ENCODE data around the gene NGEF. TPM values are rescaled to one million over a fixed set of nuclear protein-coding genes. Genes with fewer than 3 reads are reported as not detected.

Gene NGEF
- total and polyA plus RNA-seq, 2 donors, result 4.1 to 4.2 TPM

DNA sequence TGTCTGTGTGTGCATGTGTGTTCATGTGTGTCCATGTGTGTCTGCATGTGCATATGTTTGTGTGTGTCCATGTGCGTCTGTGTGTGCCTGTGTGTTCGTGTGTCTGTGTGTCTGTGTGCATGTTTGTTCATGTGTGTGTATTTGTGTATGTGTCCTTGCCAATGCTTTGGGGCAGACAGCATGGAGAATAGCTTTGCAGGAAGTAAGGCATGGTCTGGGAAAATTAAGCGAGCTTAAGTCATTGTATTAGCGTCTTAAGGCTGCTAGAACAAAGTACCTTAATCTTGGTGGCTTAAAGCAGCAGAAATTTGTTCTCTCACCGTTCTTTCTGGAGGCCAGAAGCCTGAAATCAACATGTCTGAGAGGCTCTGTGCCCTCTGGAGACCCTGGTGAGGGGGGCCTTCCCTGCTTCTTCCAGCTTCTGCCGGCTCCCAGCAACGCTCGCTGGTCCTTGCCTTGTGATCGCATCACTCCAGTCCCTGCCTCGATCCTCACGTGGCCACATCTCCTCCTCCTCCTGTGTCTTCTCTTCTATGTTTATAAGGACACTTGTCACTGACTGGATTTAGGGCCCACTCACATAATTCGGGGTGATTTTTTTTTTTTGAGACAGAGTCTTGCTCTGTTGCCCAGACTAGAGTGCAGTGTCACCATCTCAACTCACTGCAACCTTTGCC is 23.2 kb upstream of the NGEF start:
- H3K36me3 ChIP-seq (ENCODE audit: insufficient read depth), result no peaks in the 10 kb centered on the region
- 84% methylated on average over 12 of the region's 12 CpGs for WGBS
- DNase-seq (ENCODE audit: extremely low spot score), result no peak
- H3K4me1 ChIP-seq (ENCODE audit: insufficient read depth), result no peaks in the 10 kb centered on the region
- H3K4me3 ChIP-seq (ENCODE audit: low read depth, low read length), result no peak overlapping the region
- H3K27ac ChIP-seq (ENCODE audit: low read depth), result no peak overlapping the region

GRCh38 chr2:233035426-233036161 is 22.5 kb upstream of the NGEF start:
- no peak overlapping the region for H3K4me3 ChIP-seq (ENCODE audit: low read depth, low read length)
- H3K27ac ChIP-seq (ENCODE audit: low read depth), result no peak overlapping the region
- 96% methylated on average over 23 of the region's 23 CpGs for WGBS
- H3K36me3 ChIP-seq (ENCODE audit: insufficient read depth), result no peaks in the 10 kb centered on the region
- DNase-seq (ENCODE audit: extremely low spot score), result no peak
- no peaks in the 10 kb centered on the region for H3K4me1 ChIP-seq (ENCODE audit: insufficient read depth)

- no peak overlapping the region for H3K4me3 ChIP-seq (ENCODE audit: low read depth, low read length)
- H3K36me3 ChIP-seq (ENCODE audit: insufficient read depth), result no peaks in the 10 kb centered on the region
- 92% methylated on average over 37 of the region's 37 CpGs for WGBS
- H3K4me1 ChIP-seq (ENCODE audit: insufficient read depth), result no peaks in the 10 kb centered on the region
- DNase-seq (ENCODE audit: extremely low spot score), result no peak
- no peak overlapping the region for H3K27ac ChIP-seq (ENCODE audit: low read depth)
Observed at GRCh38 chr2:233034091-233034882, 21.2 kb upstream of the NGEF start.

- no peak overlapping the region for H3K27ac ChIP-seq (ENCODE audit: low read depth)
- H3K4me3 ChIP-seq (ENCODE audit: low read depth, low read length), result no peak overlapping the region
- 88% methylated on average over 9 of the region's 9 CpGs for WGBS
- H3K4me1 ChIP-seq (ENCODE audit: insufficient read depth), result no peaks in the 10 kb centered on the region
- DNase-seq (ENCODE audit: extremely low spot score), result no peak
- no peaks in the 10 kb centered on the region for H3K36me3 ChIP-seq (ENCODE audit: insufficient read depth)
Observed at GRCh38 chr2:233033672-233034071, 20.6 kb upstream of the NGEF start.

DNA sequence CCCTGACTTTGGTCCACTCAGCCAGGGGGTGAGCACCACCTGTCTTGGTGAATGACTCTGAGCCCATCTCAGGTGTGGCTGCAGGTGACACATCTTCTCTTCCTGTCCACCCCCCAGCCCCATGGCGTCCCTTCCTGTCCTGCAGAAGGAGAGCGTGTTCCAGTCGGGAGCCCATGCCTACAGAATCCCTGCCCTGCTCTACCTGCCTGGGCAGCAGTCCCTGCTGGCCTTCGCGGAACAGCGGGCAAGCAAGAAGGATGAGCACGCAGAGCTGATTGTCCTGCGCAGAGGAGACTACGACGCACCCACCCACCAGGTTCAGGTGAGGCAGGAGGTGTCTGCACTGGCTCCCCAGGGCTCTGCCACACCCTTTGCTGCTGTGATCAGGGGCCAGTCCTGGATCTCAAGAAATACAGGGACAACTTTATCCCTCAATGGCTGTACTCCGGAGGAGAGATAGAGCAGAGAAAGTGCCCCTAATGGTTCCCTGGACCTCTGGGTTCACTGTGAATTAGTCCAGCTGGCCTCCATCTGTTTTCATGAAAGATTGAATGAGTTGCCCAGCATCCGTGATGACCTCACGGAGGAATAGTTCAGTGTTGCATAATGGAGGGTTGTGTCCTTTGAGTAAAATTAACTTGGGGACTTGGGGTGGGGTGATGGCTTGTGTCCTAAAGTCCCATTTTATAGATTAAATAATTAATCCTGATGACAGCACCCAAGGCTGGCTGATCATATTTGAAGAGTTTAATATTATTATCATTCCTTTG is 19.7 kb upstream of the NGEF start, which contains the start of gene NEU2:
NEU2 (plus strand) TSS at position 122 of the 770 bp plus-strand sequence; CDS start at position 122, 0 bp downstream.
- H3K27ac ChIP-seq (ENCODE audit: low read depth), result no peak within 1 kb of the TSS
- WGBS, result 92% methylated on average over 13 of the region's 13 CpGs
- H3K36me3 ChIP-seq (ENCODE audit: insufficient read depth), result no peaks in the 10 kb centered on the region
- DNase-seq (ENCODE audit: extremely low spot score), result no peak
- H3K4me1 ChIP-seq (ENCODE audit: insufficient read depth), result no peaks in the 10 kb centered on the region
- H3K4me3 ChIP-seq (ENCODE audit: low read depth, low read length), result no peak within 1 kb of the TSS

DNA sequence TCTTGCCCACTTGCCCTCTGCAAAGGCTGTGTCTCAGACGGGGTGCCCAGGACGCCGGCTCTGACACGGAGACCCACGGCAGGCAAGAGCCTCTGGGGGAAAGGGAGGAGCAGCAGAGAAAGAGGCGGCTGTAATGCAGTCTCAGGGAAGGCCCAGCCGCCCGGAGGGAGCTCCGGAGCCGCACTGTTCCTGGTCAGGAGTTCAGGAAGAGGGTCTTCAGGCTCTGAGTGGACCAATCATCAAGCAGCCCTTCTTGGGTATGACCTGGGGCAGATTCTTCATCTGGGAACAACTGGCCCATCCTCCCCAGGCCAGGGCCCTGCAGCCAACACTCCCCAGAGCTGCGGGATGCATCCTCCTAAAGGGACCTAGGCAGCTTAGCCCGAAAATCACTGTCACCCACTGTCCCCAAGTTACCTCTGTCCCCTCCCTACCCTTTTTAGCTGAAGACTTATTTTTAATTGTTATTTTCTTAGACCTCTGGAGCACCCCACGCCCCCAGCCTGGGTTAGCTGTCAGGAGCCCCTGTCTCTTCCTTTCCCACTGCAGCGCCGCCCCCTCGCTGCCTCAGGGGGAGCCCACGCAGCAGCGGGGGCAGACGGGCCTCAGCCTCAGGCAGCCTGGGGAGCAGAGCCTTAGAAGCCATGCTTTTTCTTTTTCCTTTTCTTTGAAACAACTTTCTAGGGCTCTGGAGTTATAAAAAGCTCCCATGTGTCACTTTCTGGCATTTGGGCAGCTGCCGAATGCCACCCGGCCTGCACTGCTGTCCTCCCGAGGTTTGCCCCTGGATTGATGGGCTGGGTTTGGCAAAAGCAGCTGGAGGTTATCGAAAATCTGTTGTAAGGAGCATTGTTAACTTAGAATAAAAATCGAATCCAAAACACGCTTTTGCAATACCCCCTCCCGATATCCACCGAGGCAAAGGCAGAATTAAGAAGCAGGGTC is 18.8 kb upstream of the NGEF start:
- WGBS, result 74% methylated on average over 27 of the region's 27 CpGs
- no peak for DNase-seq (ENCODE audit: extremely low spot score)
- no peaks in the 10 kb centered on the region for H3K4me1 ChIP-seq (ENCODE audit: insufficient read depth)

DNA sequence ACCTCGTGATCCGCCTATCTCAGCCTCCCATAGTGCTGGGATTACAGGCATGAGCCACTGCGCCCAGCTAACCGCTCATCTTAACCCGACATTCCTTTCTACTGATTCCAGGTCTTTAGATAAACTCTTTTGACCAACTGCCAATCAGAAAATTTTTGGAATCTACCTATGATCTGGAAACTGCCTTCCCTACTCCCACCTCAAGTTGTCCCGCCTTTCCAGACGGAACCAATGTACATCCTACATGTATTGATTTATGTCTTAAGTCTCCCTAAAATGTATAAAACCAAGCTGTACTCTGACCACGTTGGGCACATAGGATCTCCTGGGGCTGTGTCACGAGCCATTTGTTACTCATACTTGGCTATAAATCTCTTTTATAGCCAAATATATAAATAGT is 16.3 kb upstream of the NGEF start:
- Histone ChIP-seq H3K27ac (ENCODE audit: low read depth) (no peak overlapping the region), H3K4me3 (ENCODE audit: low read depth, low read length) (no peak overlapping the region), H3K4me1 (ENCODE audit: insufficient read depth) (no peaks in the 10 kb centered on the region), H3K36me3 (ENCODE audit: insufficient read depth) (no peaks in the 10 kb centered on the region)
- WGBS, result 90% methylated on average over 9 of the region's 9 CpGs
- no peak for DNase-seq (ENCODE audit: extremely low spot score)

More for the DNA sequence above, 18.8 kb upstream of the NGEF start:
- Histone ChIP-seq H3K36me3 (ENCODE audit: insufficient read depth) (no peaks in the 10 kb centered on the region), H3K27ac (ENCODE audit: low read depth) (no peak overlapping the region), H3K4me3 (ENCODE audit: low read depth, low read length) (no peak overlapping the region)

DNA sequence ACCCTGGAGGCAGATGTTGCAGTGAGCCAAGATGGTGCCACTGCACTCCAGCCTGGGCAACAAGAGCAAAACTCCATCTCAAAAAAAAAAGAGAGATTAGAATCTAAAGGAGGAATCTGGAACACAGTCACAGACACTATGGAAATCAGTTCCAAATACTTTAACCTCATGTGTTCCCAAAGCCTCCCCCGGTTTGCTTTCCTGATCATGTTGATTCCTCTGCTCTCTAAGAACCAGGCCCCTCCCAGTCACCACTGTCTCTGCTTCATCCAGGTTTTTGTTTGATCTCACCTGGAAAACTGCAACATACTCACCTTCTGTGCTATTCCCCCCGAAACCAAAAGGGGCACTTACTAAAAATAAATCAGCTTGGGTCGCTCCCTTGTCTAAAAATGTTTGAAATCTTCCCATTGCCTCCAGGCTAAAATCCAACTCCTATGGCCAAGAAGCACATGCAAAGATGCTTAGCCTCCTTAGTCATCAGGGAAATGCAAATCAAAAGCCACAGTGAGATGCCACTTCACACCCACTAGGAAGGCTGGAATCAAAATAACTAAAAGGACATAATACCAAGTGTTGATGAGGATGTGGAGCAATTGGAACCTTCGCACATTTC is 13.2 kb upstream of the NGEF start:
- Histone ChIP-seq H3K4me1 (ENCODE audit: insufficient read depth) (no peaks in the 10 kb centered on the region), H3K36me3 (ENCODE audit: insufficient read depth) (no peaks in the 10 kb centered on the region), H3K4me3 (ENCODE audit: low read depth, low read length) (no peak overlapping the region), H3K27ac (ENCODE audit: low read depth) (no peak overlapping the region)
- WGBS, result 76% methylated on average over 4 of the region's 4 CpGs
- DNase-seq (ENCODE audit: extremely low spot score), result no peak

DNA sequence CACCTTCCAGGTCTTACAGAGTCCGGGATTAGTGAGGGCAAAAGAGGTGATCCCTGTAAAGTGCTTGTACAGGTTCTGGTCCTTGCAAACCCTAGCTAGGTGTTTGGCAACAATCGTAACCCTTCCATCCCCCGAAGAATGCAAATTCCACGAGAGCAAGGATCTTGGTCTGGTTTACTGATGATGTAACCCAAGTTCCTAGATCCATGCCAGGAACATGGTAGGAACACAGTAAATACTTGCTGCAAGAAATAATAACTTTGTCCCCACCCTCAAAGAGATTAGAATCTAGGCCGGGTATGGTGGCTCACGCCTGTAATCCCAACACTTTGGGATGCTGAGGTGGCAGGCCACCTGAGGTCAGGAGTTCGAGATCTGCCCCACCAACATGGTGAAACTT is 12.7 kb upstream of the NGEF start:
- WGBS, result 81% methylated on average over 7 of the region's 7 CpGs
- H3K4me3 ChIP-seq (ENCODE audit: low read depth, low read length), result no peak overlapping the region
- no peak for DNase-seq (ENCODE audit: extremely low spot score)
- H3K4me1 ChIP-seq (ENCODE audit: insufficient read depth), result no peaks in the 10 kb centered on the region
- no peak overlapping the region for H3K27ac ChIP-seq (ENCODE audit: low read depth)
- no peaks in the 10 kb centered on the region for H3K36me3 ChIP-seq (ENCODE audit: insufficient read depth)

DNA sequence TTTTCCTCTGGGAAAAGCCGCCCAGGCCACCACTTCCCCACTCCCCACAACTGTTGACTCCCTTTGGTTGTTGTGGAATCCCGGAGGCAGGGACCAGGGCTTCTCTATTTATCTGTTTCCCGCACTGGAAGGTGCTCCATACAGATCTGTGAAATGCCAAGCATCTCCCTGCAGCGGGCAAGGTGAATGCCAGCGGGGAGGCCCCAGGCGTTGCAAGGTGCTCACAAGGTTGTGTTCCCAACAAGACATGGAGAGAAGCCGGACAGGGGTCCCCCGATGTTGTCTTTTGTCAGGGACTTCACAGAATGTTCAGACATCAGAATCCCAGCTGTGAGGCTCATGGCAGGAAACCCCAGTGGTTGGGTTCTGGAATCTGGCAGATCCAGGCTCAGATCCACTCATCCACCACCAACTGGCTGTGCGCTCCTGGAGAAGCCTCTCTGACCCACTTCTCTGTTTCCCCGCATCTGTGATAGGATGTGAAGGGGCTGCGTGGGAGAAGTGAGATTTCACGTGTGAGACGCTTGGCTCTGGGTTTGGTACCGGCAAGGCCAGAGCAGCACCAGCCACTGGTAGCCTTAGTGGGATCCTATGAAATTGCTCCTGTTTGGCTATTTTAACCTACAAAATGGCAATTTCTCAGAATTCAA is 10.8 kb upstream of the NGEF start:
- 93% methylated on average over 14 of the region's 14 CpGs for WGBS
- Histone ChIP-seq H3K27ac (ENCODE audit: low read depth) (no peak overlapping the region), H3K4me3 (ENCODE audit: low read depth, low read length) (no peak overlapping the region), H3K4me1 (ENCODE audit: insufficient read depth) (no peaks in the 10 kb centered on the region), H3K36me3 (ENCODE audit: insufficient read depth) (no peaks in the 10 kb centered on the region)
- DNase-seq (ENCODE audit: extremely low spot score), result no peak

- Histone ChIP-seq H3K4me3 (ENCODE audit: low read depth, low read length) (no peak overlapping the region), H3K36me3 (ENCODE audit: insufficient read depth) (no peaks in the 10 kb centered on the region), H3K4me1 (ENCODE audit: insufficient read depth) (no peaks in the 10 kb centered on the region), H3K27ac (ENCODE audit: low read depth) (no peak overlapping the region)
- WGBS, result 88% methylated on average over 18 of the region's 18 CpGs
- no peak for DNase-seq (ENCODE audit: extremely low spot score)
Observed at GRCh38 chr2:233023007-233023760, 10.1 kb upstream of the NGEF start.

Measured in urinary bladder (tissue), 4 donors.